Germinal center (tissue), 1 donor: Measurements from ENCODE around the gene P2RX2.

Experiments used
- DNase-seq: peaks from one replicate; pipeline ENCODE4 v3.0.0; 2012; ENCODE audit warnings: mixed read lengths, low spot score

Gene P2RX2

DNA sequence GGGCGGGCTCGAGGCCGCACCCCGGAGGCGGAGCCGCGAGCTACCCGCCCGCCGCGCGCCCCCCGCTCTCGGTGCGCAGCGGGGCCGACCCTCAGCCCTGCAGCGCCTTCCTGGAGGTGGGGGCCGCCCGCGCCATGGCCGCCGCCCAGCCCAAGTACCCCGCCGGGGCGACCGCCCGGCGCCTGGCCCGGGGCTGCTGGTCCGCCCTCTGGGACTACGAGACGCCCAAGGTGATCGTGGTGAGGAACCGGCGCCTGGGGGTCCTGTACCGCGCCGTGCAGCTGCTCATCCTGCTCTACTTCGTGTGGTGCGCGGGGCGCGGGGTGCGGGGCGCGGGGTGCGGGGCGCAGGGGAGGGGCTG, at the start of gene P2RX2:
TSS of gene P2RX2 (plus strand) at position 94 of the 361 bp plus-strand sequence. CDS start at position 135, 41 bp downstream.
- no peak for DNase-seq

DNA sequence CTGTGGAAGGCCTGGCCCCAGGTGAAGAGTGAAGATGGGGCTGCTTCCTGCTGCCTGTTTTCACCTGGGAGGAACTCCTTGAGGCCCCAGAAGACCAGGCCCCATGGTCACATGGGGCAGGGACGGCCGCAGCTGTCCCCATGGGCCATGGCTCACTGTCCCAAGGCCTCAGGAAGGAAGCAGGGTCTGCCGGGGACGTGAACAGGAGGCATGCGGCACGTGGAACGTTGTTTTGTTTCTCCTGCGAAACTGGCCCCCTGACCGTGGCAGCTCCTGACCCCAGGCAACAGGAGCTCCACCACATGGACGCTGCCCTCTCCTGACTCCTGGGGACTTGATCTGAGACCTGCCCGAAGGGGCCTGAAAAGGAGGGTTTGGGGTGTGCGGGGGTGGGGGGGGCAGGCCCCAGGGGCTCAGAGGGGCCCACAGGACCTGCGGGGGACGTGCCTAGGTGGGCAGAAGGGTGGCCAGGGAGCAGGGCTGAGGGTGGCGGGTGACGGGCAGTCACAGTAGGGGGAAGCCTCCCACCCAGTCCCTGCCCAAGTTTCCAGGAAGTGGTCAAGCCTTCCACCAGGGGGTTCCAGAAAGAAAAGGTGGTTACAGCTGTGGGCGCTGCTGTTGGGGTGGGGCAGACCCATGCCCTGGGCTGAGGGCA, 49.6 kb upstream of the P2RX2 start:
- no peak for DNase-seq

DNA sequence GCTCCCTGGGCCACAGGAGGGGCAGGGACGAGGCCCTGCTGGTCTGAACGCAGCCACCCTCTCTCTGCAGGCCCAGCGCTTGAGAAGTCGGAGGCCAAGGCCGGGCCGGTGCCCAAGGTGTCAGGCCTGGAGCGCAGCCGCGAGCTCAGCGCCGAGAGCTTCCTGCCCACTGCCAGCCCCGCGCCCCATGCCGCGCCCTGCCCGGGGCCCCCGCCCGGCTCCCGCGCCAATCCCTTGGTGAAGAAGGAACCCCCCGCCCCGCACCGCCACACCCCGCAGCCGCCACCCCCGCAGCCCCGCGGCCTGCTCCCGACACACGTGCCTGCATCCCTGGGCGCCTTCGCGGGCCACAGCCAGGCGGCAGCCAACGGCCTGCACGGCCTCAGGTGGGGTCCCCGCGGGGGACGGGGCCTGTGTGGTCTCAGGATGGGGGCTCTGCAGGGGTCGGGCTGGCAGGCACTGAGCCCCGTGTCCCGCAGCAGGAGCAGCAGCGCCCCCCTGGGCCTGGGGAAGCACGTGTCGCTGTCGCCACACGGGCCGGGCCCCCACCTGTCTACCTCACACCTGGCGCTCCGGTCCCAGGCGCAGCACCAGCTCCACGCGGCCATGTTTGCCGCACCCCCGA, 48.6 kb upstream of the P2RX2 start:
- no peak for DNase-seq

DNA sequence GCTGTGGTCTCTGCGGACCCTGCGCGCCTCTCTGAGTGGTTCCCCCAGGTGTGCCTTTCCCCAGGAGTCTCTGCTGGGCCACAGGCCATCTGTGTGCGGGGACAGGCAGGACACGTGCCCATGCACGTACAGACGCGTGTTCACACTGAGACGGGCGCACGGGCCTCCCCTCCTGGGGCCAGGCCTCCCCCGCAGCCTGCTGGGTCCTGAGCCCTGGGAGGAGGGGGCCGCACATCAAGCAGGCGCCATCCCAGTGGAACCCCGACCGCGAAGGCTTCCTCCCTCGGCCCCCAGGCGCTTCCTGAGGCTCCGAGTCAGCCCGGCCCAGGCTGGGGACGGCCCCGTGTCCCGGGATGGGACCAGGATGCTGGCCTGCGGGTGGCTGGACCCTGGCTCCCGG, 47.9 kb upstream of the P2RX2 start:
- DNase-seq, result no peak

DNA sequence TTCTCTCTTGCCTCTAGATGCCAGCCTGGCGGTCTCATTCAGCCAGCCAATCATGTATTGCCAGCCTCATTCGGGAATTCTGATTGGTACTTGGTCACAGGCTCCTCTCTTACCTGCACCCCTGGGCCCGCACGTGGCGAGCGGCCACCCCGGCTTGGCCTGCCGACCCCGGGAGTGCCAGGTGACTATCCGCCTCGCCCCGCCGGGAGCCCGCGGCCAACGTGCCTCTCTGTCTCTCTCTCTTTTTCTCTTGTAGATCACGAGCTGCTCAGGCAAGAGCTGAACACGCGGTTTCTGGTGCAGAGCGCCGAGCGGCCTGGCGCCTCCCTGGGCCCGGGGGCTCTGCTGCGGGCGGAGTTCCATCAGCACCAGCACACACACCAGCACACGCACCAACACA, 47.5 kb upstream of the P2RX2 start:
- DNase-seq, result no peak

DNA sequence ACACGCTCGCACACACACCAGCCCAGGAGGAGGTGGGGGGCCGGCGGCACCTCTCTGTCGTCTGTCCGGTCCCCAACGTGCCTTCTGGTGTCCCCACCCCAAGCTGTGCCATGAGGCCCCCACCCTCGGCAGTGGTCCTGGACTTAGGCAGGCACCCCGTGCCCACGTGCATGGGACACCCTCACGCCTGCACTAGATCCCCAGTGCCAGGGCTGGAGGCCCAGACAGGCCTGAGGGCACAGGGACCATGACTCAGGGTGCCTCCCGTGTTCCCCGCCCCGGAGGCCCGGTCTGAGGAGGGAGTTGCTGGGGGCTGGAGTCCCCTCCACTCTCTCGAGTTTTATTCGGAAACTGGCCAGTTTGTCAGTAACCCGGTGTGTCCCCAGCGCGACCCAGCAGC, 47.0 kb upstream of the P2RX2 start:
- DNase-seq, result no peak

DNA sequence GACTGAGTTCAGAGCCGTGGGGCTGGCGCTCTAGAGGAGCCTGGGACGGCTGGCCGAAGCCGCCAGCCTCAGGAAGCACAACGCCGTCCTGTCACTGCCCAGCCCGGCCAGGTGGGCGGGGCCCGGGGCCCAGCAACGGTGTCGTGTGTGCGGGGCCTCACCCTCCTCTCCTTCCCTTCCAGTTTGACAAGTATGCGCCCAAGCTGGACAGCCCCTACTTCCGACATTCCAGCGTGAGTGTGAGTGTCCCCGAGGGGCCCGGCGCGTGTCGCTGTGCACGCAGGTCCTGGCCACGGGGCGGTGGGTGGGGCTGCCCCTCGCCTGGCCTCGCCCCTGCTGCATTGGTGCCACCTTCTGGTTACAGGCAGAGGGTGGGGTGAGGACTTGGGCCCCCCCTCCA, 46.5 kb upstream of the P2RX2 start:
- no peak for DNase-seq

DNA sequence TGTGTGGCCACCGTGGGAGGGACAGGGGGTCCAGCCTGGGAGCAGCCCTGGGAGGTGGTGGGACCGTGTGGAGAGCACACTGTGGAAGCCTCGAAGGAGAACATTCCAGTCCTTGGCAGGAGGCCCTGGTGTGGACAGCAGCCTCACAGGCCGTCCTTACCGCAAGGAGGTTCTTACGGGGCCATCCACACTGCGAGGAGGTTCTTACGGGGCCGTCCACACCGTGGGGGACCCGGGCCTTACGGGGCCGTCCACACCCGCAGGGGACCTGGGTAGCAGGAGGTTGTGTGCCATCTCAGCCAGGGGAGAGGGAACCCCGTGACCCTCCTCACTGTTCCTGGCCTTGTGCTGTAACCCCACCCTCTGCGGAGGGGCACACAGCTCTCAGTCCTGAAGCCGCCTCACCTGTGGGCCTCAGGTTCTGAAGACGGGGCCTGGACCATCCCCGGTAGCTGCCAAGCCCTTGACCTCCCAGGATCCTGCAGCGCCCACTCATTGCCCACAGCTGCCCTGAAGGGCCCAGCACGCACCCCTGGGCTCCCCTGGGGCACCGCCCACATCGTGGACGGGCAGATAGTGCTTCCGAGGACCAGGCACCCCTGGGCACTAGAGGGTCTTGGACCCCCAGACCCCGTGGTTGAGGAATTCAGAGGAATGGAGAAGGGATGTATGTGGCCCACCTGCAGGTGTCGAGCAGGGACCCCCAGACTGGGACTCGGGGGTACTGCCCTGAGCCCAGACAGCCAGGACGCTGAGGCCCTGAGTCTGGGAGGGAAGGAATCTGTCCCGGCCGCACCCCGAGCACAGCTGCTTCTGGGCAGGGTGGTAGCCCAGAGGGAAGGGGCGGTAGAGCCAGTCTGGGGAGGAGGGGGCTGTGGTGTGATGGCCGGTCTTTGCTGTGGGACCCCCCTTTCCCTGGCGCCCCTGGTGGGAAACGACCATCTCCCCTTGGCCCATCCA, 45.5 kb upstream of the P2RX2 start:
- no peak for DNase-seq

DNA sequence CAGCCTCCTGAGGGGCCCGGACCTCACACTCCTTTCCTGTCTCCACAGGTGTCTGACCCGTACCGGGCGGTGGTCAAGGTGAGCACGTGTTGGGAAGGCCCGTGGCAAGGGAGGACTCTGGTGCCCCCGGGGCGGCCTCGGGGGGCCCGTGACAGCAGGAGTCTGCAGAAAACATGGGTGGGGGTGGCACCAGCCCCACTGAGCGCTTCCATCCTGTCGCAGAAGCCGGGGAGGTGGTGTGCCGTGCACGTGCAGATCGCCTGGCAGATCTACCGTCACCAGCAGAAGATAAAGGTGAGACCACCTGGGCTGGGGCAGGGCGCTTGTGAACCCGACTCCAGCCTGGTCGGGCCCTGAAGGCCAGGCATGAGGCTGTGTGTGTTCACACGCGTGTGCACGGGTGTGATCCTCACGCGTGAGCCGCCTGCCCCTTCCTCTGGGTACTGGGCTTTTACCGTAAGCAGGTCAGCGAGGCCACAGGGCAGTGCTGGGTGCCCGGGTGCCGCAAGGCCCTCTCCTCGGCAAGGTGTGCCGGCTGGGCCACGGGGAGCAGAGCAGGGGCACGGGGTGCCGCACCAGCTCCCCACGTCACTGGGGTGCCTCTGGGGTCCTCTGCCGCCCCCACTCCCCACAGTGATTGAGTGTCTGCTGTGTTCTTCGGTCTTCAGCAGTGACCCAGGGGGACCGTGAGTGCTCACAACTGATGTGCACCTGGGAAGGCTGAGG, 44.1 kb upstream of the P2RX2 start:
- DNase-seq, result no peak

DNA sequence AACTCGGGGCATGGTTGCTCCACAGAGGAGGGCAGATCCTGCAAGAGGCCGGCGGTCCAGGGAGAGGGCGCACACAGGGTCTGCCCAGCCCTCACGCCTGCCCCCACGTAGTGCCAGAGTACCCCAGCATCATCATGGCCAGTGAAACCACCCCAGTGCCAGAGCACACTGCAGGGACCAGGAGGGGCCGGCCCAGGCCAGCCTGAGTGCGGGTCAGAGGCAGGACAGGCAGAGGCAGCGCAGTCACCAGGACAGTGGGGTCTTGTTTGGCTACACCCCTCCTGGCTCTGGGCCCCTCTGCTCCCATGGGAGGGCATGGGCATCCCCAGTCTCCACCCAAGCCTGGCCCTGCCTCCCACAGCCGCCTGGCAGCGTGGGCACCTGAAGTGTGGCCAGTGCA, 42.9 kb upstream of the P2RX2 start:
- no peak for DNase-seq

DNA sequence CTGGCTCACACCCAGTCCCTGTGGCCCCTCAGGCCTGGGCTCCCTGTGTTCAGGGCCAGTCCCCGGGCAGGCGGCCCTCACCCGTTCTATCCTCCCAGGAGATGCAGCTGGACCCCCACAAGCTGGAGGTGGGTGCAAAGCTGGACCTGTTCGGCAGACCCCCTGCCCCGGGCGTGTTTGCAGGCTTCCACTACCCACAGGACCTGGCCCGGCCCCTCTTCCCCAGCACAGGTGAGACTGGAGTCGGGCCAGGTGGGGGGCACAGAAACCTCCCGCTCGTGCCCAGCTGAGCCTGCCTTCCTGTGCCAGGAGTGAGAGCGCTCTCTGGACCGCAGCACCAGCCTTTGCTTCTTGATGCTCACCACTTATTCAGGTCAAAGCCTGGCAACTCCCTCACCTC, 41.9 kb upstream of the P2RX2 start:
- no peak for DNase-seq

DNA sequence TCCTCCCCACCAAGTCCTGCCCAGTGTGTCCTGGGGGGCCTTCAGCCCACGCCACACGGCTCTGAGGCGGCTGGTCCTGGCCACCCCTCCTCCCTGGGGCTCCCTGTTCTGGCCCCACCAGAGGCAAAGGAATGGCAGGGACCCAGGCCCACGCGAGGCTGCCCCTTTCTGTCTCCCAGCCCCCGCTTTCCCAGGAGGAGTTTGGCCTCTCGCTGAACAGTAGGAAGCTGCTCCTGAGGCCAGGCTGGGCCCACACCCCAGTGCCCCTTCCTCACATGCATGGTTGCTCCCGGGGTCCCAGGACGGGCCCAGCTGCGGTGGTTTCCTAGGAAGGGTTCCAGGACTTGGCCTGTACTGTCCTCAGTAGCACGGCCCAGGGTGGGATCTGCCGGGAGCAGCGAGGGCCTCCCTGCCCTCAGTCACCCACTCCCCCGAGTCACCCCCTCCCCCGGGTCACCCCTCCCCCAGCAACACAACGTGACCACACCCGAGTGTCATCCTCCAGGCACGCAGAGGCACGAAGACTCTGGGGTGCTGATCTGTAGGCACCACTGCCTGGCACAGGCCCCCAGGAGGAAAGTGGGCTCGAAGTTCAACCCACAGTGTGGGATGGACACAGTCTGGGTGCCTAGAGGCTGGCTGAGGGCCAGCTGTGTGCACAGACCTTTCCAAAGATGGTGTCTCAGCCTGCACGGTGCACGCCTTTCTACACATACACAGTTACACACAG, 41.2 kb upstream of the P2RX2 start:
- no peak for DNase-seq

DNA sequence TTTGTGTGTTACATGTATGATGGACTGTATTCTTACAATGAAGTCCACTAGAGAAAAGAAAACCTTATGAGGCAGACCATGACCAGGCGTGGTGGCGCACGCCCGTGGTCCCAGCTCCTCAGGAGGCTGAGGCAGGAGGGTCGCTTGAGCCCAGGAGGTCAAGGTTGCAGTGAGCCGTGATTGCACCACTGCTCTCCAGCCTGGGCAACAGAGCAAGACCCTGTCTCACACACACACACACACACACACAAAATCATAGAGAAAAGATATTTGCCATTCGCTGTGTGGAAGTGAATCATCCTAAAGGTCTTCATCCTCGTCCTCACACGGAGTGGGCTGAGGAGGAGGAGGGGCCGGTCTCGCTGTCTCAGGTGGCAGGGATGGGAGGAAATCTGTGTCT, 40.5 kb upstream of the P2RX2 start:
- DNase-seq, result no peak

DNA sequence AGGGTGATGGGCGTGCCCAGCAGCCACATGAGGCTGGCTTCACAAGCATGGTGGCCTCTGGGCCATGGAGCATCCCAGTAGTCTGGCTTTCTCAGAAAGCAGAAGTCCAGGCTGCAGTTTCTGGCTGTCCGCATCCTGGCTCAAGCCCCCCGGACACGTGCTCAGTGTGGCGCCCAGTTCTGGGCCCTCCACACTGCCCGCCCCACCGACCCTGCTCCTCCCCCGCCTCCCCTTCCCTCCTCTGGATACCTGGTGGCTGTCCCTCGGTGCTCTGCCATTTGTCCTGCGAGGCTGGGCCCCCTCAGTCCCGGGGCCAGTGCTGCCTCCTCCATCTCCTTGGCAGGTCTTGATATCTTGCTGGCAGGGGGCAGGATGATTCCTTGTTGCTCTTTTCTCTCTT, 39.8 kb upstream of the P2RX2 start:
- DNase-seq, result no peak

DNA sequence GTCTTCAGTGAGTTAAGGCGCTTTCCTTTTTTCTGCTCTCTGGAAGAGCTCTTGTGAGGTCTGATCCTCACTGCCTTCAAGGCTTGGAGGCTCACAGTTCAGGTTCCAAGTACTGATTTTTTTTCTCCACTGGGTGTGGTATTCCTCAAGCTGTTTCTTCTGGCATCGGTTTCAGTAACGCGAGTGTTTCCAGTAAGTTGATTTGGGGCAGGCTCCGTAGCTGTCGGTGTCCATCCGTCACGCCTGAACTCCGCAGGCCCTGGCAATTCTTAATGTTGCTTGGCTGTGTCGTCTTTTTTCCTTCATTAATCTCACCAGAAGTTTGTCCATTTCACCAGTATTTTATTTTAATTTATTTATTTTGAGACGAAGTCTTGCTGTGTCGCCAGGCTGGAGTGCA, 38.8 kb upstream of the P2RX2 start:
- no peak for DNase-seq

DNA sequence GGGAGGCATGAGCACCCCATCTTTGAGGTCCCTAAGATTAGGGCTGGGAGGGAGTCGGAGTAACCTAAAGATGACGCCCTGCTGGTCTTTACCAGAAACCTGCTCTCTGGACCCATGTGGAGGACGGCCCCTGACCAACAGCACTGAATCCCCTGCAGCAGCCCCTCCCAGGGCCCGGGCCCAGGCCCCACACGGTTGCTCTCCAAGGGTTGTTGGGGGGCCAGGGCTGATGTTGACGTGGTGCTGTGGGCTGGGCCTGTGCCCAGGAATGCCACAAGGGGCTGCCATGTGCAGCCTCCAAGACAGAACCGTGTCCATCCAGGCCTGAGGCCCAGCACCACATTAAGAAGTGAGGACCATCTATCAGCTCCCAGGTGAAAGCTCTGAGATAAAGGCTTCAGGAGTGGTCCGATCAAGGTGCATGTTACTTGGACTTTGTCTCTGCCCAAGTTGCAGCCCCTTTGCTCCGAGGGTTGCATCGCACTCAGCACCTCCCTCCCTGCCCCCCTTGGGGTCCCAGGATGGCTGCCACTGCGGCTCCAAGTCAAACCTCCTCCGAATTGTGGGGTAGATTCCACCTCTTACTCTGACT, 37.8 kb upstream of the P2RX2 start:
- DNase-seq, result no peak

DNA sequence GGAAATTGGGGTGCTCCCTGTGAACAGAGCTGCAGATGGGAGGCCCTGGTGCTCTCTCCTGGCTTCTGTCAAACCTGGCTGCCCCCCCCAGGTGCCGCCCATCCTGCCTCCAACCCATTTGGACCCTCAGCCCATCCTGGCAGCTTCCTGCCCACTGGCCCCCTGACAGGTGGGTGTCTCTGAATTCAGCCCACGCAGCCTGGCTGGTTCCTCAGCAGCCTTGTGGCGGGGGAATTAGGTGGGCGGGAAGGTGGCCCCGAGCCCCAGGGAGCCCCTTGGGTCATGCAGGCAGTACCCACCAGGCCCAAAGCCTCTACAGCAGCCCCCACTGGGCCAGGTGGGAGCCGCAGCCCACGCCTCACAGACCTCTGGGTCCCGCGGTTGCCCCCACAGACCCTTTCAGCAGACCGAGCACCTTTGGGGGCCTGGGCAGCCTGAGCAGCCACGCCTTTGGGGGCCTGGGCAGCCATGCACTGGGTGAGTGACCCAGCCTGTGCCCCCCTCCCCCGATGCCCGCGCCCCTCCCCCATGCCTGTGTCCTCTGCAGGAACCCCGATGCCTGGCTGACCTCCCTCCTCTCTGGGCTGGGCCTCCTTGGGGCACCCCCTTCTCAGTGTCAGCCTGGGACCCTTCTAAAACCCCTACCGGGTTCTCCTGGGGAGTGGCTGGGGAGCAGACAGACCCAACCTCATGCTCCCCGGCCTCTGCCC, 37.1 kb upstream of the P2RX2 start:
- DNase-seq, result no peak

DNA sequence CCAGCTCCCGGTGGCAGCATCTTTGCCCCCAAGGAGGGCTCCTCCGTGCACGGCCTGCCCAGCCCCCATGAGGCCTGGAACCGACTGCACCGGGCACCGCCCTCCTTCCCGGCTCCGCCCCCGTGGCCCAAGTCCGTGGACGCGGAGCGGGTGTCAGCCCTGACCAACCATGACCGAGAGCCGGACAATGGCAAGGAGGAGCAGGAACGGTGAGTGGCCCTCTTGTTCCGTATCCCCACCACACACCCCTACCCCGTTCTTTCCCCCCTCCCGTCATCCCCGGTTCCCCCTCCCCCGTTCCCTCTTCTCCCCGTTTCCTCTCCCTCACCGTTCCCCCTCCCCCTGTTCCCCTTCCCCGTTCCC, 36.5 kb upstream of the P2RX2 start:
- DNase-seq, result no peak

DNA sequence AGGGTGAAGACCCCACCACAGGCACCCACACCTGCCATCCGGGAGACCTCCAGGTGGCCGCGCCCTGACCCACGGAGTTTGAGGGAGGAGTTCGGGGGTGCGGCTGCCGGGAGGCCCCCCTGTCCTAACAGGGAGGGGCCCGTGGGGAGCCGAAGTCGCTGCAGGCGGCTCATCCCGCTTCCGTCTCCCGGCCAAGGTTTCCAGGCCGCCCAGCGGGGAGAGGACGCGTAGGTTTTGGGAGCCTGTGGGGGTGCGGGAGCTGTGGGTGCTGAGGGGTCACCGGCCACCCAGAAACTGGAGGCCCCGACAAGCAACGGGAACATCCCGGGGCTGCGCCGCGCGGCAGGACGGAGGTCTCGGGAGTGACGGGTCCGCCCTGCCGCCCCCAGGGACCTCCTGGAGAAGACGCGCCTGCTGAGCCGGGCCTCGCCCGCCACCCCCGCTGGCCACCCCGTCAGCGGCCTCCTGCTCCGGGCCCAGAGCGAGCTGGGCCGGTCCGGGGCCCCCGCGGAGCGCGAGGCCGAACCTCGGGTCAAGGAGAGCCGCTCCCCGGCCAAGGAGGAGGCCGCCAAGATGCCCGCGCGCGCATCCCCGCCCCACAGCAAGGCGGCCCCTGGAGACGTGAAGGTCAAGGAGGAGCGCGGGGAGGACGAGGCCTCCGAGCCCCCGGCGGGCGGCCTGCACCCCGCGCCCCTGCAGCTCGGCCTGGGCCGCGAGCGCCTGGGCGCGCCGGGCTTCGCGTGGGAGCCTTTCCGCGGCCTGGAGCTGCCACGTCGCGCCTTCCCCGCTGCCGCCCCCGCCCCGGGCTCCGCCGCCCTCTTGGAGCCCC, 35.8 kb upstream of the P2RX2 start:
- no peak for DNase-seq

DNA sequence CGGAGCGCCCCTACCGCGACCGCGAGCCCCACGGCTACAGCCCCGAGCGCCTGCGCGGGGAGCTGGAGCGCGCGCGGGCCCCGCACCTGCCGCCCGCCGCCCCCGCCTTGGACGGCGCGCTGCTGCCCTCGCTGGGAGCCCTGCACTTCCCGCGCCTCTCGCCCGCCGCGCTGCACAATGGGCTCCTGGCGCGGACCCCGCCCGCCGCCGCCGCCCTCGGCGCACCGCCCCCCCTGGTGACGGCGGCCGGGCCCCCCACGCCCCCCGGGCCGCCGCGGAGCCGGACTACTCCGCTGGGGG, 35.2 kb upstream of the P2RX2 start:
- no peak for DNase-seq
